ENCODE measurements around the gene MBNL2. TPM values are rescaled to one million over a fixed set of nuclear protein-coding genes. Genes with fewer than 3 reads are reported as not detected.

Gene MBNL2
- total and polyA plus RNA-seq, 2 of the 13 experiments (the other 11 are each of a cell fraction or from before 2014, with no cell fraction given), result 30.8 to 59.0 TPM

GRCh38 chr13:97413694-97414093 is 191.6 kb downstream of the MBNL2 start:
- Histone ChIP-seq H3K79me2 (ENCODE audit: insufficient read depth, low read length) (no peaks in the 10 kb centered on the region), H3K4me3 (replicated peaks in 1 of 3; ENCODE audit: insufficient read depth in 1 of 3, low read depth in 2 of 3, low read length in 3 of 3) (no peak overlapping the region), H3K27ac (ENCODE audit: extremely low read length, insufficient read depth, low read length) (no peak overlapping the region), H3K4me1 (ENCODE audit: insufficient read depth, low read length) (0 out of 2 replicates have a peak, but pooled peaks cover 6% of the 10 kb centered on the region), H4K20me1 (ENCODE audit: insufficient read depth, low read length) (no peaks in the 10 kb centered on the region), H3K36me3 (replicated peaks in 1 of 2; ENCODE audit: control insufficient read depth in 1 of 2, insufficient read depth in 2 of 2, low read length in 2 of 2) (no peaks in the 10 kb centered on the region), H3K9ac (ENCODE audit: insufficient read depth, low read depth, low read length) (no peak overlapping the region), H3K4me2 (ENCODE audit: low read depth, low read length) (no peak overlapping the region), H2AFZ (ENCODE audit: low read length) (no peak overlapping the region), H3K27me3 (ENCODE audit: control insufficient read depth in 1 of 2, insufficient read depth in 2 of 2, low read length in 2 of 2) (peaks cover 0 to 2% of the 10 kb centered on the region in 2 experiments; a peak in 1 of 5 replicates), H3K9me3 (ENCODE audit: low read length) (no peaks in the 10 kb centered on the region)
- POLR2A ChIA-PET, result no interaction called here
- no peak for DNase-seq (ENCODE audit: low spot score)
- intact Hi-C loops (cut with micrococcal nuclease; ENCODE audit: unreplicated experiment) (no loop called here), in situ Hi-C loops (cut with HindIII; ENCODE audit: extremely low pct_ligation_motif_present, low pct_unique_long_range_greater_than_20kb) (no loop called here)
- no peak for FAIRE-seq
- no peak for ATAC-seq
- CTCF ChIA-PET (ENCODE audit: low intra/inter-chr PET ratio, low total read pairs), result no interaction called here
- 0% methylated on average over 1 of the region's 1 CpG for WGBS (ENCODE audit: low lambda C conversion rate)
- no TSS peak for BruUV-seq (replicated peaks)
- TF ChIP-seq SP1 (IDR thresholded peaks at IDR 0.05), result no peak
- TF ChIP-seq SP1 (CRISPR knock-in tag; IDR thresholded peaks at IDR 0.05), result no peak
- no peak for TF ChIP-seq HDAC2 (CRISPR knock-in tag; IDR thresholded peaks at IDR 0.05)
- no peak for TF ChIP-seq MLLT10 (CRISPR knock-in tag; IDR thresholded peaks at IDR 0.05)
- no peak for TF ChIP-seq ZNF678 (CRISPR knock-in tag; IDR thresholded peaks at IDR 0.05)
- TF ChIP-seq, protein P1, sequence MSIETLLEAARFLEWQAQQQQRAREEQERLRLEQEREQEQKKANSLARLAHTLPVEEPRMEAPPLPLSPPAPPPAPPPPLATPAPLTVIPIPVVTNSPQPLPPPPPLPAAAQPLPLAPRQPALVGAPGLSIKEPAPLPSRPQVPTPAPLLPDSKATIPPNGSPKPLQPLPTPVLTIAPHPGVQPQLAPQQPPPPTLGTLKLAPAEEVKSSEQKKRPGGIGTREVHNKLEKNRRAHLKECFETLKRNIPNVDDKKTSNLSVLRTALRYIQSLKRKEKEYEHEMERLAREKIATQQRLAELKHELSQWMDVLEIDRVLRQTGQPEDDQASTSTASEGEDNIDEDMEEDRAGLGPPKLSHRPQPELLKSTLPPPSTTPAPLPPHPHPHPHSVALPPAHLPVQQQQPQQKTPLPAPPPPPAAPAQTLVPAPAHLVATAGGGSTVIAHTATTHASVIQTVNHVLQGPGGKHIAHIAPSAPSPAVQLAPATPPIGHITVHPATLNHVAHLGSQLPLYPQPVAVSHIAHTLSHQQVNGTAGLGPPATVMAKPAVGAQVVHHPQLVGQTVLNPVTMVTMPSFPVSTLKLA (IDR thresholded peaks at IDR 0.05), result no peak
- TF ChIP-seq U2AF2 (IDR thresholded peaks at IDR 0.05; ENCODE audit: low read depth, low read length), result no peak
- no peak for TF ChIP-seq ZBTB38 (CRISPR knock-in tag; IDR thresholded peaks at IDR 0.05)
- no peak for TF ChIP-seq MAX (IDR thresholded peaks at IDR 0.05)
- TF ChIP-seq SIX1 (CRISPR knock-in tag; IDR thresholded peaks at IDR 0.05; ENCODE audit: borderline replicate concordance), result no peak
- no peak for TF ChIP-seq ZNF614 (CRISPR knock-in tag; IDR thresholded peaks at IDR 0.05; ENCODE audit: borderline replicate concordance)
- TF ChIP-seq NFKB2 (CRISPR knock-in tag; IDR thresholded peaks at IDR 0.05; ENCODE audit: borderline replicate concordance), result no peak
- no peak for TF ChIP-seq TAF15 (IDR thresholded peaks at IDR 0.05; ENCODE audit: low read depth, low read length, poor library complexity, severe bottlenecking)
- no peak for TF ChIP-seq DRAP1 (CRISPR knock-in tag; IDR thresholded peaks at IDR 0.05)
- no peak for TF ChIP-seq REPIN1 (CRISPR knock-in tag; IDR thresholded peaks at IDR 0.05; ENCODE audit: borderline replicate concordance, low read depth)
- TF ChIP-seq ADNP (CRISPR knock-in tag; IDR thresholded peaks at IDR 0.05), result no peak
- no peak for TF ChIP-seq IRF1 (CRISPR knock-in tag; IDR thresholded peaks at IDR 0.05; ENCODE audit: low read depth)
- no peak for TF ChIP-seq ZKSCAN8 (CRISPR knock-in tag; IDR thresholded peaks at IDR 0.05; ENCODE audit: borderline replicate concordance)
- TF ChIP-seq THAP9 (CRISPR knock-in tag; IDR thresholded peaks at IDR 0.05; ENCODE audit: borderline replicate concordance), result no peak
